NCI-H1105 treated with DMSO at 0.1 percent for 48 hours (cell line): ENCODE data around the gene SETD2.
"Not testable (repeated sequence)": the region's sequence is repeated elsewhere in the genome, so short reads cannot be mapped to it uniquely, and the experiment has no call there.

ENCODE experiments used
- DNase-seq: peaks from one replicate; lab custom pipeline; 2025; lab: John Stamatoyannopoulos, UW

Gene SETD2

GRCh38 chr3:47103619-47104018 lies 60.3 kb downstream of the SETD2 start:
- DNase-seq = no peak

GRCh38 chr3:47102081-47102600 lies 61.8 kb downstream of the SETD2 start:
- DNase-seq = no peak

- no peak for DNase-seq
Observed at GRCh38 chr3:47098910-47099309, 65.0 kb downstream of the SETD2 start.

GRCh38 chr3:47097864-47098263 lies 66.0 kb downstream of the SETD2 start:
- DNase-seq = no peak

- no peak for DNase-seq
Observed at GRCh38 chr3:47096959-47097358, 67.0 kb downstream of the SETD2 start.

- DNase-seq = no peak
Observed at GRCh38 chr3:47092090-47092489, 71.8 kb downstream of the SETD2 start.

GRCh38 chr3:47089630-47090029 lies 74.3 kb downstream of the SETD2 start:
- DNase-seq = no peak

- DNase-seq = no peak
Observed at GRCh38 chr3:47086071-47086470, 77.8 kb downstream of the SETD2 start.

- DNase-seq = no peak
Observed at GRCh38 chr3:47083786-47084185, 80.1 kb downstream of the SETD2 start.

GRCh38 chr3:47082519-47082918 lies 81.4 kb downstream of the SETD2 start:
- DNase-seq = no peak

GRCh38 chr3:47079432-47079831 lies 84.5 kb downstream of the SETD2 start:
- DNase-seq = no peak

- DNase-seq = no peak
Observed at GRCh38 chr3:47073685-47074084, 90.2 kb downstream of the SETD2 start.

- DNase-seq = no peak
Observed at GRCh38 chr3:47070770-47071169, 93.1 kb downstream of the SETD2 start.

- DNase-seq = not testable (repeated sequence)
Observed at GRCh38 chr3:47066259-47066658, 97.7 kb downstream of the SETD2 start.

GRCh38 chr3:47065681-47066080 lies 98.2 kb downstream of the SETD2 start:
- no peak for DNase-seq

GRCh38 chr3:47065058-47065457 lies 98.9 kb downstream of the SETD2 start:
- DNase-seq = no peak

- no peak for DNase-seq
Observed at GRCh38 chr3:47057212-47057671, 106.7 kb downstream of the SETD2 start.

GRCh38 chr3:47056705-47057104 lies 107.2 kb downstream of the SETD2 start:
- DNase-seq = no peak

- no peak for DNase-seq
Observed at GRCh38 chr3:47054412-47054811, 109.5 kb downstream of the SETD2 start.

- no peak for DNase-seq
Observed at GRCh38 chr3:47047673-47048072, 116.2 kb downstream of the SETD2 start.

- no peak for DNase-seq
Observed at GRCh38 chr3:47047069-47047468, 116.8 kb downstream of the SETD2 start.

- no peak for DNase-seq
Observed at GRCh38 chr3:47042231-47042791, 121.6 kb downstream of the SETD2 start.

- no peak for DNase-seq
Observed at GRCh38 chr3:47041114-47041513, 122.8 kb downstream of the SETD2 start.

- DNase-seq = not testable (repeated sequence)
Observed at GRCh38 chr3:47037302-47037701, 126.6 kb downstream of the SETD2 start.
